ENCODE data around the gene ACADL. TPM values are rescaled to one million over a fixed set of nuclear protein-coding genes. Genes with fewer than 3 reads are reported as not detected.

Gene ACADL
- total RNA-seq, 2 experiments from 2014 or later, result not detected

- DNase-seq, result peak; percentile 1
- Mint-ChIP-seq H3K4me3 (peak overlapping the region; percentile 91), H3K27ac (peak overlapping the region; percentile 99), H3K27me3 (no peaks in the 10 kb centered on the region), H3K36me3 (no peaks in the 10 kb centered on the region), H3K9me3 (no peaks in the 10 kb centered on the region), H3K4me1 (peaks cover 33% of the 10 kb centered on the region)
Measured at GRCh38 chr2:210169516-210170195, 55.6 kb downstream of the ACADL start.

DNA sequence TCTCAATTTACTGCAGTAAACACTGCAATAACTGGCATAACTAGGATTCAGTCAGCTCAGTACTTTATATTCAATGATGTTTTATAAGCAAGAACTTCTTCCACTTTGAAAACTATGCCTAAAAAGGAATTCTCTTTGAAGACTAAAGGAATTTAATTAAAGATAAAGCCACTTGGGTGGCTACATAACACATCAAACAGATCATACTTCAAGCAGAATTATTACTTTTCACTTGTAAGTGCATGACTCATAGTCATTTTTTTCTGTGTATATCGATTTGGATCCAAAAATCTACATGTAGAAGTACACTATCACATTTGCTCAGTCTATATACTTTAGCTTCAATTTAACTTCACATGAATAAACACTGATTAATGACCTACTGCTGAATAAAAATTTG lies 58.0 kb downstream of the ACADL start:
- Mint-ChIP-seq H3K9me3 (peaks cover 5% of the 10 kb centered on the region), H3K4me3 (no peak overlapping the region), H3K36me3 (peaks cover 5% of the 10 kb centered on the region), H3K27ac (no peak overlapping the region), H3K4me1 (peaks cover 45% of the 10 kb centered on the region), H3K27me3 (no peaks in the 10 kb centered on the region)
- DNase-seq, result no peak

GRCh38 chr2:210162466-210163124 lies 62.7 kb downstream of the ACADL start:
- no peak overlapping the region for H3K27ac Mint-ChIP-seq
- H3K4me3 Mint-ChIP-seq, result no peak overlapping the region
- peaks cover 5% of the 10 kb centered on the region for H3K9me3 Mint-ChIP-seq
- peaks cover 12% of the 10 kb centered on the region for H3K36me3 Mint-ChIP-seq
- H3K27me3 Mint-ChIP-seq, result no peaks in the 10 kb centered on the region
- H3K4me1 Mint-ChIP-seq, result peaks cover 20% of the 10 kb centered on the region
- DNase-seq, result no peak

- no peak overlapping the region for H3K27ac Mint-ChIP-seq
- peaks cover 22% of the 10 kb centered on the region for H3K36me3 Mint-ChIP-seq
- H3K9me3 Mint-ChIP-seq, result peaks cover 5% of the 10 kb centered on the region
- DNase-seq, result no peak
- no peak overlapping the region for H3K4me3 Mint-ChIP-seq
- H3K4me1 Mint-ChIP-seq, result peaks cover 15% of the 10 kb centered on the region
- H3K27me3 Mint-ChIP-seq, result no peaks in the 10 kb centered on the region
Measured at GRCh38 chr2:210159059-210159458, 66.2 kb downstream of the ACADL start.

- no peak overlapping the region for H3K27ac Mint-ChIP-seq
Measured at GRCh38 chr2:210158236-210158635, 67.0 kb downstream of the ACADL start.

DNA sequence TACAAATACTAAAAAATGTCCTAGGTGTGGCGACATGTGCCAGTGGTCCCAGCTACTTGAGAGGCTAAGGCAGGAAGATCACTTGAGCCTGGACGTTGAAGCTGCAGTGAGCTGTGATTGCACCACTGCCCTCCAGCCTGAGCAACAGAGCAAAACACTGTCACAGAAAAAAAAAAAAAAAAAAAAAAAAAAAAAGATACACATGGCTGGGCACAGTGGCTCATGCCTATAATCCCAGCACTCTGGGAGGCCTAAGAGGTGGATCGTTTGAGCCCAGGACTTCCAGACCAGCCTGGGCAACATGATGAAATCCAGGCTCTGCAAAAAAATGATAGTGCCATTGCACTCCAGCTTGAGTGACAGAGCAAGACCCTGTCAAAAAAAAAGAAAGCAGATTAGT lies 67.7 kb downstream of the ACADL start:
- H3K27me3 Mint-ChIP-seq, result no peaks in the 10 kb centered on the region
- H3K9me3 Mint-ChIP-seq, result no peaks in the 10 kb centered on the region
- H3K4me1 Mint-ChIP-seq, result peaks cover 8% of the 10 kb centered on the region
- H3K36me3 Mint-ChIP-seq, result peaks cover 23% of the 10 kb centered on the region
- no peak overlapping the region for H3K4me3 Mint-ChIP-seq
- no peak for DNase-seq
- H3K27ac Mint-ChIP-seq, result no peak overlapping the region

More at GRCh38 chr2:210158236-210158635, 67.0 kb downstream of the ACADL start:
- H3K4me3 Mint-ChIP-seq, result no peak overlapping the region
- no peak for DNase-seq
- H3K4me1 Mint-ChIP-seq, result peaks cover 16% of the 10 kb centered on the region
- H3K27me3 Mint-ChIP-seq, result no peaks in the 10 kb centered on the region
- peaks cover 3% of the 10 kb centered on the region for H3K9me3 Mint-ChIP-seq
- H3K36me3 Mint-ChIP-seq, result peaks cover 26% of the 10 kb centered on the region

GRCh38 chr2:210147614-210148013 lies 77.6 kb downstream of the ACADL start:
- H3K9me3 Mint-ChIP-seq, result peaks cover 12% of the 10 kb centered on the region
- no peak for DNase-seq
- H3K27ac Mint-ChIP-seq, result no peak overlapping the region
- peaks cover 51% of the 10 kb centered on the region for H3K36me3 Mint-ChIP-seq
- H3K27me3 Mint-ChIP-seq, result no peaks in the 10 kb centered on the region
- no peak overlapping the region for H3K4me3 Mint-ChIP-seq
- no peaks in the 10 kb centered on the region for H3K4me1 Mint-ChIP-seq

Other genes starting within 250 kb of the ACADL start
- gene RPE, start 222.8 kb downstream of the ACADL start, total RNA-seq, result 10 to 100 TPM; 50.2 to 52.6 TPM
- 1 to 10 TPM; 2.6 to 3.7 TPM for gene KANSL1L, start 54.0 kb downstream of the ACADL start, total RNA-seq
- not detected for gene MYL1, start 89.7 kb upstream of the ACADL start, total RNA-seq

All from activated naive CD8-positive, alpha-beta T cell treated with anti-CD3 and anti-CD28 coated beads for 36 hours (primary cell).